HG03575 (cell line): Measurements from ENCODE around the gene SLC6A20.

Experiments
- ATAC-seq: cut with Tn5 transposase; IDR thresholded peaks from one replicate; pipeline ENCODE4 v1.9.1; 2021; ENCODE audit not compliant: unreplicated experiment, insufficient number of reproducible peaks, low FRiP score; ENCODE audit errors: extremely low read depth

SLC6A20 gene

DNA sequence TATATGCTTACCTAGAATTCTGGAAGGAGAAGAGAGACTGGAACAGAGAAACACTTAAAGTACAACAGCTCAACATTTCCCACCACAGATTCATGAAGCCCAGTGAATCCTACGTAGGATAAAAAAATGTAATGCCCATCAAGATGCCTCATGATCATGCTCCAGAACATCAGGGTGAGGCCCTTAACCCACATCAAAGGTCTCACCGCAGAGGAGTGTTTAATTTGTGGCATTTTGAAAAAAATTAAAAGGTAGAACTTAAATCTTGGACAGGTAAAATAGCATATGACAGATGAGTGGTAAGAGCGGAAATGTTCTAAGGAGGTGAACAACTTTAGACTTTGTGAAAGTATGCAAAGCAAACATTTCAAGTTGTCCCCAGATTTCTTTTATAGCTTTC lies 9.7 kb upstream of the SLC6A20 start:
- ATAC-seq, result no peak

DNA sequence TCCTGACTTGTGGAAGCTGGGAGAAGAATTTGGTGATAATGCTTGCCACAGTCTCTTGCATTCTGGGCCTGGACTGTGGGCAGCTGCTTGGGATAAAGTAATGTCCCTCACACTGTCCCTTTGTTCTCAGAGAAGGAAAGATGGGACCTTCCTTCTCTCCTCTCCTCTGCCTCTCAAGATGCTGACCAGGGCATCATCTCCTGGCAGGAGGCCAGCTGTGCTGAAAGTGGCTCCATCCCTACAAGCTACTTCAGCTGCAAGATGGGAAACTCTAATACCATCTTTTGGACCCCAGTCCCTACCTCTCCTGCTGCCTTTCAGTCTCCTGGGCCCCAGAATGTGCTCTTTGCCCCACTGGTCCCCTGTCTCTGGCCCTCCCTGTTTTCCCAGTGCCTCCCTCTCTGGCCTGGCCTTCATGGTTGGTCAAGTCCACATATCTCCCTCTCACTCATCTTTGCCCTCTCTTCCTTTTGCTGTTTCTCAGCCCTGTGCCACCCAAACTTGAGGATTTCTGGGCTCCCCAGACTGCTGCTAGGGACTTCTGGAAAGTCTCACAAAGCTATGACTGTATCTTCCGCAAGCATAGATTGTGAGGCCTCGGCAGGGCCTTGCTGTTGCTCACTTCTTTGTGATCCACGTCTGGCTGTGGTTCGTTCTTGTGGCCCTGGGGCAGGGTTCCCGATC lies 7.1 kb upstream of the SLC6A20 start:
- no peak for ATAC-seq

DNA sequence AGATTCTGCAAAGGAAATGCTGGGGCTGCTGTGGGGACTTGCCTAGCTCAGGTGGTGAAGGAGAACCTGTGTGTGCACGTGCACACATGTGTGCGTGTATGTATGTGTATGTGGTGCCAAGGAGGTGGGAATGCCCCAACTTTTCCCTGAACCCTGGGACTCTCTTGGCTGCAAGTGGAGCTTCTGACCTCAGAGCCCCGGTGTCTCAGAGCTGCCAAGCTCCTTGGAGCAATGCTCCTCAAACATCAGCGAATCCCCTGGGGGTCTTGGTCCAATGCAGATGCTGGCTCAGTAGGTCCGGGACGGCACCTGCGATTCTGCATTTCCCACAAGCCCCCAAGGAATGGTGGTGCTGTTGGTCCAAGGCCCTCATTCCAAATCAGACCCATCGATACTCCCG lies 5.8 kb upstream of the SLC6A20 start:
- no peak for ATAC-seq

DNA sequence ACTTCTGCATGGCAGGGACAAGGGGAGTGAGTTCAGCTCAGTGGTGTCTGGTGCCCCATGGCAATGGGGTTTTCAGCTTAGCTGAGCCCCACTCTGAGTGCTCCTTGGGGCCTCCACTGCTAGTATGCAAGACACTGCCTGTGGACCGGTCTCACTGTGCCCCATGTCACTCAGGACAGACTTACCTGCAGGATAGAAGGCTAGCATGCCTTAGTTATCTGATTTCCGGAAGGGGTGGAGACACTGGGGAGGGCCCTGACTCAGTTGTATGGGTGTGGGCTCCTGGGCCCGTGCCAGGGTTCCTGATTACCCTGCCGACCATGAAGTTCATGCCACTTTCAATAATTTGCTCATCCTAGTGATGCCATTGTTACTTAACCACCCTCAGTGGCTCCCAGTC lies 4.3 kb upstream of the SLC6A20 start:
- no peak for ATAC-seq

DNA sequence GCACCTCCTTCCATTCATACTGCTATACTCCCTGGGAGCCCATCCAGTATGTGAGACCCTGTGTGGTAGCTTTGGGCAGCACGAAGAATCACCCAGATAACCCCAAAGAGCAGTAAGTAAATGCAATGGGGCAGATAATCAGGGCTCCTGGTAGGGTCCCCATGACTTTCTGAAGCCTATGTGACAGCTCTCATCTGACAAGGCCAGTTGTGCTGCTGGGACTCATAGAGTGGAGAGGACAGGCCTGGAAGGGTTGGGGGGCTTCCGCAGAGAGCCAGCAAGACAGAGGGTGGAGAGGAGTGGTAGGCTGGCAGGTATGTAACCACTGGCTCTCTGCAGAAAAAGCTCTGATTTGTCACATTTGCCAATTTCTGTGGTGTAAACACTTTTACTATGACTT lies 3.2 kb upstream of the SLC6A20 start:
- ATAC-seq, result no peak

DNA sequence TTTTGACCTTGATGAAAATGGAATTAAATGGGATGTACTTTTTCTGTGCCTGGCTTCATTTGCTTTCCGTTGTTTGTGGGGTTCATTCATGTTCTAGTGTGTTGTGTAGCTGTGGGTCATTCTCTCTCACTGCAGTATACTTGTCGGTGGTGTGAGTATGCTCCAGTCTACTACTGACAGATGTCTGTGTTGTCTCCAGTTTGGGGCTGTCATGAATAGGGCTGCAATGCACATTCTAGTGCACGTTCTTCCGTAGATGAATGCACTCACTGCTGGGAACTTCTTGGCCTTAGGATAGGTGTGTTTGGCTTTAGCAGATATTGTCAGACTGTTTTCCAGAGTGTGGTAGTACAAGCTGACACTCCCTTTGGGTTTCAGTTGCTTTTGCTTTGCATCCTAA lies 1.7 kb upstream of the SLC6A20 start:
- no peak for ATAC-seq

DNA sequence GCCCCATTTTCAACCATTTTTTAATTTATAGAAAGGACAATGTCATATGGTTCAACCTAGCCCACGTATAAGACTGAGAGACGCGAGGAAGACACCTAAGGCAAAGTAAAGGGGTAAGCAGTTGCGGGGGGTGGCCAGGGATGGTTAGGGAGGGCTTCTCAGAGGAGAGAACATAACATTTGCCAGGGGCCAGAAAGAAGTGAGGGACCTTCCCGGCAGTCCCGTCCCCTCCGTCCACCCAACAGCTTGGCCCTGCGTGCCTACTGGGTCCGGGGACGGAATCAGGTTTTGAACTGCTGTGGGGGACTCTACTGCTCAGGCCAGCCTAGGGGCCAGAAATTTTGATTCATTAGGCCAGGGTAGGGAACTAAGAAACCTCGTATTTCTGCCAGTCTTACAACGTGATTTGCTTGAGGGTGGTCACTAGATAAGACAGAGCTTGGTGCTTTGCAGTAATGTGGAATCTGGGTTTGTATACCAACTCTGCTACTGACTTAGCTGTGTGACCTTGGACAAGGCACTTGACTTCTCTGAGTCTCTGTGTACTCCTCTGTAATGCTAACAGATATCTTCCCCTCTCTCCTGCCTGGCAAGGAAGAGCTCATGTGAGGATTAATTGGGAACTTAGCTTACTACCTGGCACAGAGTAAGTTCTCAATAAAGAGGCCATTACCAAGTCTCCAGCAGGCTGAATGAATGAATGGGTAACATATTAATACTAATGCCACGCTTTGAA lies 734 bp upstream of the SLC6A20 start:
- no peak for ATAC-seq

DNA sequence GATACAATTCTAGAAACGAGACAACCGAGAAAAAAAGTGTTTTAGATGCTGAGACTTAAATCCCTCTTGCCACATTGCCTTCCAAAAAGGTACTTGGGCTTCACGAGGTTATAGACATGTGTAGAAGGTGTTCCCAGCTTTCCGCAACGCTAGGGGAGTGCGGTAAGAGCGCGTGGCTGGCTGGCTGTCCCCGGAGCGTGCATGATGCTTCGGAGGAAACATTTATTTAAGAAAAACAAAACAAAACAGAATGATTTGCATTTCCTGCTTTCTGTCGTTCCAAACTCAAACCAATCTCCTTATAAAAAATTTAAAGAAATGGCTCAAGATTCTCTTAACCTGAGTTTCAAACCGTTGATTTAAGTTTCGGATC lies 841 bp downstream of the SLC6A20 start:
- no peak for ATAC-seq

DNA sequence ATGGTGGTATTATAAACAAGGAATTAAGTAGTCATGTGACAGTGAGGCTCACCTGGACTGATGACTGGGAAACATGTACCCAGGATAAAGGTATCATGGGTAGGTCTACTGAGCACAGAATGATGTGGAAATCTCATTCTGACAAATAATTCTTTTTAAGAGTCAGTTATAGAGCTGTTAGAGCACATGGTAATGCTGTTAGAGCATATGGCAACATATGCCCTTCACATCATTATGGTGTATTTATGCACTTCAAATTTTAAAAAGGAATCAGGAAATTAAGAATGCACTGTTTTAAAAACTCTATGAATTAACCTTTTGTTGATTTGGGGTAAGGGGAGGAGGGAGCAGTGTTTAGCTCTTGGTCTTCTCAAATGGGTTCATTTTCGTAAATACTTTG lies 1.7 kb downstream of the SLC6A20 start:
- ATAC-seq, result no peak

DNA sequence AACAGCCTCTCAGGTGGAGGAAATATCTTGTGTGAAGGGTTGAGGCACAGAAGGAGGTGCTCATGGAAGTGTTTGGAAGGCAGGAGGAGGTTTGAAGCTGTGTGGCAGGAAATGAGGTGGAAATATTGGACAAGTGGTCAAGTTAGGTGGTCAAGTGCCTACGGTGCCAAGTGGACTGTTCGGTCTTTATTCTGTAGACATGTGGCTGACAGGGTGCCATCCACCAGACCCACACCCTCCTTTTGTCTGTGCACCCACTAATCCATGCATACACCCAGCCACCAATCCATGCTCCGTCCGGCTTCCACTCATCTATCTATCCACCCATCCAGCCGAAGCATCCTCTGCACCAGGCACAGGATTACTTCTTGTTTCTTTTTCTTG lies 2.2 kb downstream of the SLC6A20 start:
- no peak for ATAC-seq

DNA sequence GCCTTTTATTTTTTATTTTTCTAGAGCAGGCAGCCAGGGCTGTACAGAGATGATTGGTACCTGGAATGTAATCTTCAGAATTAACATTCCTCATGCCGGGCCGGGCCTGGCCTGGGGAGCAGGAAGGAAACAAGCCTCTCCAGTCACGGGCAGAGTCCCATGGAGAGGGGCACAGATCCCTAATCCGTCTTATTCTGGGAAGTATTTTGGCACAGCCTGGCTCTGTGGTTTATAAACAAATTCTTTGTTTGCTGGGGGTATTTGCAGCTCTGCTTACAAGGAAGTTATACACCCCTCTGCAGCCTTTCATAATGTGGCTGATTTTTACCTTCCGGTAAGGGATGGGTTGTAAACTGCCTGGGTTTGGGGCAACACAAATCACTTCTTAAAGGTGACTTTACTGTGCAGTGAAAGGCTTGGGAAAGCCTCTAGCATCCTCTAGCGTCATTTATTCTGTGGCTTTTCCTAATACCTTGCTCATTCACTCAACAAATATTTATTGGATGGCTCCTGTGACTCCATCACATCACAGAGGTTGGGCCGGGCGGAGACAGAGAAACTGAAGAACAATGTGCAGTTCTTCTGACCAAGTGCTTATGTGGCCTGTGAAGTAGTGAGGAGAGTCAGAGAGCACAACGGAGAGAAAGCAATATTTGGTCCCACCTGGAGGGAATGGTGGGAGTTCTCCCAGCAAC lies 2.7 kb downstream of the SLC6A20 start:
- ATAC-seq, result no peak

DNA sequence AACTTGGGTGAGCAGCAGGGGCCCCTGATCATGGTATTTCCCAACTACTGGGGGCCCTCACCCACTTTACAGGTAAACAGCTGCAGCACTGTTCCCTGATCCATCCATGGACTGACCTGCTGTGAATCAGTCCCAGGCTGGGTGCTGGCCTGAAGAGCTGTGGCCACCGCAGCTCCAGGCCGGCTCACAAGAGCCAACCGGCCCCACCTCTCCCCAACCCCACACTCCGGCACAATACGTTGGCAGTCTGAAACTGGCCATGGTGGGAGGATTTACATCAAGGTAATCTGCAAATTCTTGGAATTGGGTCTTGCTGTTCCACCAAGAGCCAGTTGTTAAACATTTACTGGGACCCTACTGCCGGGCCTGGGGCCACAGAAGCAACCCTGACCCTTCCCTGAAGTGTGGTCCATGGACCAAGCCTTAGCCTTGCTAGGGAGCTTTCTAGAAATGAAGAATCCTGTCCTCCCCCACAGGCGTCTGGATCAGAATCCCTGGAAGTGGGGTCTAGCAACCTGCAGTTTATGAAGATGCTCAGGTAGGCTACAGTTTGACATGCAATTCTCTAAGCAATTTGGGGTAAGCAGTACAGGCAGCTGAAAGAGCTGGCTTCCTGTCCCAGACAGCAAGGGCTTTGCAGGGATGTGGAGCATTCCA lies 3.7 kb downstream of the SLC6A20 start:
- no peak for ATAC-seq

DNA sequence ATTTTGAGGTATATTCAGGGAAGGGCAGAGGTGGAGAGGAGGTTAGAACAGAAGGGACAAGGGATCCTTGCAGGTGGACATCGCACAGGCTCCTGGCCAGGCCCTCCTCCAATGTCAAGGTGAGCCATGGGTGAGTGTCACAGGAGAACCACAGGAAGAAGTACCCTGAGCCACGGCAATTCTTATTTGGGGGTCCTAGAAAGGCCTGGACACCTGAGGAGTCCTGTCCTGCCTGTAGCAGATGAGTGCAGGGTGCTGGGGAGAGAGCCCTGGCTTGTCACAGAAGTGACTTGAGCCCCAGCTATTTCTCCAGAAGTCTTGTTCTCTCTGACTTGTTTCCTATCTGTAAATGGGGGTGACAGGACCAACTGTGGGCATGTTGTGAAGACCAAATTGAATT lies 4.3 kb downstream of the SLC6A20 start:
- ATAC-seq, result no peak

DNA sequence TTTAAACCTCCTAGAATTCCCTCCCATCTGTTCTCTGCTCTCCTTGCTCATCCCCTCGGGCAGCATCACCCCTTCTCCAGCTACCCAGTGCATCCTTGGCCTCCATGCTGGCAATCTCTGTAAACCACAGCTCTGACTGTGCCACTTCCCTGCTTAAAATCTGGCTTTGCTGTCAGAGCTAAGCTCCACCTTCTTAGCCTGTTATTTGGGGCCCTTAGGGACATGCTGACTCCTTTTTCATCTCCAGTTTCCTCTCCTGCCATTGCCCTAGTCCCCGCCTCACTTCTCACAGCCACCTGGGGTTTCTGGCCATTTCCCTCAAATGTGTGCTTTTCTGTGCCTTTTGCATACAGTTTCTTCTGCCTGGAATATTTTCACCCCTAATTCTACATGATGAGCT lies 5.7 kb downstream of the SLC6A20 start:
- ATAC-seq, result no peak

DNA sequence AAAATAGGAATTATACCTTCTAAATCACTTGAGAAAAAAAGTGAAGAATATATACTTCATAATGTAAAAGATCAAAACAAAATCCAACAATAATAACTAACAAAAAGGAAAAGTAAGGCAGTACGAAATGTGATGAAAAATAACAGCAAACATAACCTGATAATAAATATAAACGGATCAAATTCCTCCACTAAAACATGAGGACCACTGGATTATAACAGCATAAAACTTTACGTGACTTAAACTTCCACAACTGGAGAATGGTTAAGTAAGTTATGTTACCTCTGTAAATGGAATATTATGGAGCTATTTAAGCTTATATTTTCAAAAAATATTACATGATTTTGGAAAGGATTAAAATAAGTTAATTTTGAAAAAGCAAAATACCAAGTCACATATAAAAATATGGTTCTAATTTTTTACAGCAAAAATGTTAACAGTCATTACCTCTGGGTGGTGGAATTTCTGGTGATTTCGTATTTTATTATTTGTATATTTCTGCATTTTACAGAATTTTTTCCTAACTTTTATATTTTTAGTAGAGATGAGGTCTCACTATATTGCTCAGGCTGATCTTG lies 7.0 kb downstream of the SLC6A20 start:
- ATAC-seq, result no peak

DNA sequence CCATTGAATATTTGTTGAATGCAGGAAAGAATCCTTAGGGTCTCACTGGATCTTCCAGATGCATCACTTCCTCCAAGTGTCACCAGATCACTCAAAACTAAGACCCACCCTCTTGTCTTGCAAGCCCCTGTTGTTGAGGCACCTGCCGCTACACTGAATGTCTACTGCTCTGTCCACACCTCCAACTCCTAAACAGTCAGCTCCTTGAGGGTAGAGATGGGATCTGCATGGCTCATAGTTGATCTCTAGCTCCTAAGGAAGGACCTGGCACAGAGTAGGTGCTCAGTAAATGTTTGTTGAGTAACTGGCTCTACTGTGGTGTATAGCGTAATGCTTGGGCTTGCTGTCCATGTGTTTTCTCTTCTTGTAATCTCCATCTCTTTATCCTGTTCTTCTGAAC lies 8.8 kb downstream of the SLC6A20 start:
- no peak for ATAC-seq

DNA sequence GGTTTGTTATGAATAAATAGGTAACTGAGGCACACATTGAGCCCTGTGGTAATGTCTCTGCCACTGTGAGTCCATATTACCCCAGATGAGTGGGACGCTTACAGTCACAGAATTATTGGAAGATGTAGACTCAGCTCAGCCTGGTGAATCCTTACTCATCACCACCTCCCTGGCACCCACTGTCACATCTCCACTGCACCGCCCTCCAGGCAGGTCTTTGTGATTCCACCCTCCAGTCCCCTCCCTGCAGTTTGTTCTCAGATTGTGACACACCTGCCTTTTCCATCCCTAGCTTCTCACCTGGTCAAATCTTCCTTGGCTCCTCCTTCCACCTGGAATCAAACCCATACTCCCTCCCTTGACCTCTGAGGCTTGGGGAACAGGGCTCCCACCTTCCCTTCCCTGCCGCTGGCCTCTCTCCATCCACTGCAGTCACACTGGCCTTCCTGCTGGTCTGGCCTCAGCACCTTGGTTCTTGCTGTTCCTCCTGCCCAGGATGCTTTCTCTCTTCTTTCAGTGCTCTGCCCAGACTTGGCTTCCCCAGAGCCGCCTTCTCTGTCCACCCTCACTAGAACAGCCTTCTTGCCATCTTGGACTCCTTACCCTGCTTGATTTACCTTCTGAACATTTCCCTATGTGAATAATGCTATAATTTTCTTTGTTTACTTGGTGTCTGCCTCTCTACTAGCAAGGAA lies 9.4 kb downstream of the SLC6A20 start:
- no peak for ATAC-seq

DNA sequence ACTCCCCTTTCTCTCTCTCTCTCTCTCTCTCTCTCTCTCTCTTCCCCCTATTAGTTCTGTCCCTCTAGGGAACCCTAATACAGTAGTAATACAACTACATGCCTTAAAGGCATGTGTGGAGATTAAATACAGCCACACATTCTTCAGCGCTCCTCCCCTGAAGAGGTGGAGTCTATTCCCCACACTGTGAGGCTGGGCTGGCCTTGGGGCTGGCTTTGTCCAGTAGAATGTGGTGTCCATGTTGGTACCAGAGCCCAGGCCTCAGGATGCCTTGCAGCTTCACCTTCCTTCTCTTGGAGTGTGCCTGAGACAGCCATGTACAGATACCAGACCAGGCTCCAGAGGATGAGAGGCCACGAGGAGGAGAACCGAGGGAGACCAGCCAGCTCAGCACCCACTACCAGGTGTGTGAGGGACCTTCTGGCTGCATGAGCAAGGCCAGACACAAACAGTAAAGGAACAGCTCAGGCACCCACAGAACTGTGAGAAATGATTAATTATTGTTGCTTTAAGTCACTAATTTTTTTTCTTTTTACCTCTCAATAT lies 10.7 kb downstream of the SLC6A20 start:
- ATAC-seq, result no peak

DNA sequence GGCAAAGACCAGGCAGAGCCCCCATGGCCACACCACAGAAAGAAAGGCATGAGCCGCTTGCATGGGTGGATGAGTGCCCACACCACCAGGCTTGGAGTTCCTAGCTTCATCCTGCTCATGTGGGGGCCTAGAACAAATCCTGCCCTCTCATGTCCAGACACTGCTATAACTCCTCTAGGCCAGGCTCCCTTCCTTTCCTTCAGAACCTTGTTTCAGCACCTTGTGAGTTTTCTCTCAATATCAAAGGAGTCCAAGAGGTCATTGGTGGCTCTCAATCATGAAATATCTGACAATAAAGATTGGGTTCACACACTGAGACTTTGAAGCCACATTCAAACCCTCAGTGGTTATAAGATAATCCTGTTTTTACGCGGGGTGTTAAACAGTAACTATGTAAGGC lies 12.7 kb downstream of the SLC6A20 start:
- ATAC-seq, result no peak
